NB4 (cell line): ENCODE data around the gene METTL24.

Source experiments
- CTCF ChIP-seq: IDR thresholded peaks from one replicate; pipeline ENCODE4 v1.5.1; 2012; ENCODE audit warnings: low read depth, low read length
- MAX ChIP-seq: IDR thresholded peaks from 2 replicates; pipeline ENCODE4 v1.6.1; 2011; ENCODE audit warnings: low read depth, low read length
- MYC ChIP-seq: IDR thresholded peaks from 2 replicates; pipeline ENCODE4 v1.6.1; 2011; ENCODE audit warnings: low read depth, low read length
- POLR2A ChIP-seq: IDR thresholded peaks from 2 replicates; pipeline ENCODE4 v1.6.1; 2011; ENCODE audit warnings: mild to moderate bottlenecking; ENCODE audit not compliant: insufficient read length; ENCODE audit errors: extremely low read depth

- TF ChIP-seq CTCF (no peak), POLR2A (no peak), MAX (no peak), MYC (no peak)
Measured at GRCh38 chr6:110356778-110357177, 1.4 kb downstream of the METTL24 start.
